IMR-90 (cell line): ENCODE results near the gene RND1. TPM values are rescaled to one million over a fixed set of nuclear protein-coding genes. Genes with fewer than 3 reads are reported as not detected.

ENCODE experiments used
- ATAC-seq: fragments of 200-7000 bp; cut with Tn5 transposase; 2 replicates; pipeline ENCODE4 v1.9.1; 2020; ENCODE audit warnings: low read depth, mild to moderate bottlenecking, moderate library complexity
- BruUV-seq: library from RNA; stranded (reverse); fragments of 400-500 nt; replicated peaks from 2 replicates; lab custom pipeline; 2021; lab: Mats Ljungman, UMichigan
- CTCF ChIA-PET: fragments of 300-600 bp; formaldehyde crosslinking; extraction: SDS; loops from one replicate; lab custom pipeline; 2021; ENCODE audit warnings: antibody characterized with exemption; lab: Yijun Ruan, JAX
- POLR2A ChIA-PET: fragments of 300-600 bp; sonication (Branson Sonifier 250); formaldehyde crosslinking; loops from one replicate; lab custom pipeline; 2022; ENCODE audit warnings: antibody characterized with exemption; ENCODE audit not compliant: unreplicated experiment; lab: Charles Lee
- DNase-seq: peaks from one replicate; pipeline ENCODE4 v3.0.0; 2013
- H2AFZ ChIP-seq: replicated peaks from 2 replicates; pipeline ENCODE3; 2013; ENCODE audit warnings: low read length, mild to moderate bottlenecking; ENCODE audit not compliant: poor library complexity
- H2AK5ac ChIP-seq: 2 replicates; pipeline ENCODE4 v1.6.1; 2013; ENCODE audit warnings: low read depth, low read length, inconsistent platforms
- H2AK9ac ChIP-seq: replicated peaks from 2 replicates; pipeline ENCODE3; 2013; ENCODE audit warnings: mild to moderate bottlenecking, low read depth, low read length, moderate library complexity; ENCODE audit not compliant: poor library complexity
- H2BK120ac ChIP-seq: 2 replicates; pipeline ENCODE4 v1.6.1; 2013; ENCODE audit warnings: low read depth, low read length, inconsistent platforms
- H2BK15ac ChIP-seq: 3 replicates; pipeline ENCODE4 v1.6.1; 2013; ENCODE audit warnings: low read depth, low read length, inconsistent platforms
- H2BK20ac ChIP-seq: 2 replicates; pipeline ENCODE4 v1.6.1; 2013; ENCODE audit warnings: low read depth, mild to moderate bottlenecking, inconsistent platforms, low read length, moderate library complexity
- H2BK5ac ChIP-seq: 2 replicates; pipeline ENCODE4 v1.6.1; 2013; ENCODE audit warnings: mild to moderate bottlenecking, low read depth, low read length, inconsistent platforms; ENCODE audit not compliant: poor library complexity, severe bottlenecking
- H3K14ac ChIP-seq: replicated peaks from 2 replicates; pipeline ENCODE4 v1.6.1; 2013; ENCODE audit warnings: low read depth, low read length, inconsistent platforms
- H3K18ac ChIP-seq: 2 replicates; pipeline ENCODE4 v1.6.1; 2013; ENCODE audit warnings: low read depth, low read length, control low read depth
- H3K23ac ChIP-seq: 2 replicates; pipeline ENCODE4 v1.6.1; 2013; ENCODE audit warnings: low read depth, low read length, inconsistent platforms
- H3K27ac ChIP-seq: 2 replicates; pipeline ENCODE4 v1.5.1; 2013; ENCODE audit warnings: mild to moderate bottlenecking, control low read depth, low read length; ENCODE audit not compliant: insufficient read depth
- H3K27me3 ChIP-seq: 2 replicates; pipeline ENCODE4 v1.6.1; 2013; ENCODE audit warnings: low read length; ENCODE audit not compliant: control insufficient read depth, insufficient read depth
- H3K36me3 ChIP-seq: 2 replicates; pipeline ENCODE4 v1.6.1; 2013; ENCODE audit warnings: low read length, mixed read lengths; ENCODE audit not compliant: control insufficient read depth, insufficient read depth
- H3K4ac ChIP-seq: 2 replicates; pipeline ENCODE4 v1.6.1; 2013; ENCODE audit warnings: low read depth, low read length, inconsistent platforms
- H3K4me1 ChIP-seq: 2 replicates; pipeline ENCODE4 v1.6.1; 2013; ENCODE audit warnings: low read length, mixed read lengths; ENCODE audit not compliant: control insufficient read depth, insufficient read depth
- H3K4me2 ChIP-seq: 2 replicates; pipeline ENCODE4 v1.6.1; 2013; ENCODE audit warnings: low read depth, mild to moderate bottlenecking, control low read depth, low read length, moderate library complexity
- H3K4me3 ChIP-seq: 2 replicates; pipeline ENCODE4 v1.5.1; 2013; ENCODE audit warnings: low read depth, mild to moderate bottlenecking, control low read depth, low read length, moderate library complexity; ENCODE audit not compliant: insufficient read depth
- H3K56ac ChIP-seq: 2 replicates; pipeline ENCODE4 v1.6.1; 2013; ENCODE audit warnings: low read length, inconsistent platforms; ENCODE audit not compliant: insufficient read depth; ENCODE audit errors: extremely low read depth
- H3K79me1 ChIP-seq, 2 experiments: 2 replicates each; pipeline ENCODE4 v1.6.1; 2013; ENCODE audit warnings: low read length in 2 of 2, inconsistent platforms in 1 of 2, low read depth in 1 of 2
- H3K9ac ChIP-seq: 2 replicates; pipeline ENCODE4 v1.6.1; 2013; ENCODE audit warnings: low read depth, low read length, control low read depth
- H3K9me1 ChIP-seq: 2 replicates; pipeline ENCODE4 v1.6.1; 2013; ENCODE audit warnings: low read length, inconsistent platforms; ENCODE audit not compliant: insufficient read depth
- H3K9me3 ChIP-seq: 2 replicates; pipeline ENCODE4 v1.6.1; 2013; ENCODE audit warnings: low read length; ENCODE audit not compliant: control insufficient read depth, insufficient read depth
- H4K20me1 ChIP-seq: 2 replicates; pipeline ENCODE4 v1.6.1; 2013; ENCODE audit warnings: low read length, inconsistent platforms; ENCODE audit not compliant: insufficient read depth
- H4K5ac ChIP-seq: 2 replicates; pipeline ENCODE4 v1.6.1; 2013; ENCODE audit warnings: mild to moderate bottlenecking, low read depth, low read length, control low read depth
- H4K8ac ChIP-seq, 2 experiments: 2 replicates each; pipeline ENCODE4 v1.6.1; 2013; ENCODE audit warnings: low read depth in 2 of 2, low read length in 2 of 2, control low read depth in 1 of 2, inconsistent platforms in 1 of 2
- H4K91ac ChIP-seq: 2 replicates; pipeline ENCODE4 v1.6.1; 2013; ENCODE audit warnings: low read depth, low read length, inconsistent platforms; ENCODE audit not compliant: insufficient read depth
- BHLHE40 ChIP-seq: fragments of 150-350 bp; IDR thresholded peaks from 2 replicates; pipeline ENCODE4 v1.6.1; 2016; ENCODE audit warnings: mild to moderate bottlenecking, low read depth, low read length
- CEBPB ChIP-seq: IDR thresholded peaks from 2 replicates; pipeline ENCODE4 v1.6.1; 2012; ENCODE audit warnings: low read depth, low read length, improper control_type of control experiment
- CHD1 ChIP-seq: IDR thresholded peaks from 2 replicates; pipeline ENCODE4 v1.6.1; 2012; ENCODE audit warnings: low read depth, low read length, improper control_type of control experiment
- FOS ChIP-seq: fragments of 150-350 bp; IDR thresholded peaks from 2 replicates; pipeline ENCODE4 v1.6.1; 2016; ENCODE audit warnings: low read depth, low read length
- MAFK ChIP-seq: IDR thresholded peaks from 2 replicates; pipeline ENCODE4 v1.6.1; 2012; ENCODE audit warnings: low read depth, low read length, improper control_type of control experiment
- MXI1 ChIP-seq: IDR thresholded peaks from 2 replicates; pipeline ENCODE4 v1.6.1; 2012; ENCODE audit warnings: low read depth, mild to moderate bottlenecking, low read length, moderate library complexity, borderline replicate concordance
- NFE2L2 ChIP-seq: fragments of 150-350 bp; IDR thresholded peaks from 2 replicates; pipeline ENCODE4 v1.6.1; 2016; ENCODE audit warnings: low read depth, mild to moderate bottlenecking, low read length
- POLR2A ChIP-seq: IDR thresholded peaks from 2 replicates; pipeline ENCODE4 v1.6.1; 2012; ENCODE audit warnings: mild to moderate bottlenecking, low read depth, low read length
- RFX5 ChIP-seq: IDR thresholded peaks from 2 replicates; pipeline ENCODE4 v1.8.0; 2012; ENCODE audit warnings: low read depth, mild to moderate bottlenecking, low read length, moderate library complexity
- SMC3 ChIP-seq: fragments of 150-350 bp; IDR thresholded peaks from 2 replicates; pipeline ENCODE4 v1.6.1; 2016; ENCODE audit warnings: low read depth, mild to moderate bottlenecking, antibody characterized with exemption, low read length, moderate library complexity
- USF2 ChIP-seq: fragments of 150-350 bp; IDR thresholded peaks from 2 replicates; pipeline ENCODE4 v1.6.1; 2017; ENCODE audit warnings: mild to moderate bottlenecking, antibody characterized with exemption, low read length, low read depth
- WGBS, 2 experiments: methylation state at CpG; one replicate each; pipeline versions ENCODE4 v1.1.5 to v1.1.7; 2013; ENCODE audit warnings: missing lambda C conversion rate in 2 of 2; ENCODE audit not compliant: insufficient read length in 1 of 2; ENCODE audit errors: extremely low coverage in 2 of 2; 5-methylcytosine and 5-hydroxymethylcytosine counted together
- dilution Hi-C: fragments of 300-500 bp; cut with HindIII; formaldehyde crosslinking; loops from one replicate; pipeline ENCODE4 v1.14.3; 2018; ENCODE audit warnings: low sequenced_read_pairs; ENCODE audit not compliant: unreplicated experiment
- in situ Hi-C: fragments of 300-500 bp; cut with MboI; formaldehyde crosslinking; loops from 3 replicates; pipeline ENCODE4 v1.14.3; 2019; ENCODE audit warnings: low sequenced_read_pairs, inconsistent platforms, mixed read lengths
- intact Hi-C: fragments of 100-400 bp; cut with micrococcal nuclease; formaldehyde crosslinking; loops from 2 replicates; pipeline ENCODE4 v1.10.0; 2022
- polyA plus RNA-seq, 3 experiments: library from polyadenylated mRNA; depleted of rRNA; stranded (reverse); fragments of >200 nt; gene quantifications; 2 replicates each; pipeline ENCODE4 v1.2.3, GENCODE V29; 2012; ENCODE audit warnings: low replicate concordance in 1 of 3
- total RNA-seq: library from RNA; depleted of rRNA; stranded (reverse); fragments of >200 nt; gene quantifications from 2 replicates; pipeline ENCODE4 v1.2.3, GENCODE V29; 2012
- TF ChIP-seq, protein P1 (sequence below): conservative IDR thresholded peaks from 2 replicates; pipeline ENCODE4 v1.5.1; 2012; ENCODE audit warnings: mild to moderate bottlenecking, low read depth, low read length, improper control_type of control experiment

The RND1 gene
- total and polyA plus RNA-seq, 2 of the 4 experiments (the other 2 are of a cell fraction) = under 0.01 to 0.21 TPM

DNA sequence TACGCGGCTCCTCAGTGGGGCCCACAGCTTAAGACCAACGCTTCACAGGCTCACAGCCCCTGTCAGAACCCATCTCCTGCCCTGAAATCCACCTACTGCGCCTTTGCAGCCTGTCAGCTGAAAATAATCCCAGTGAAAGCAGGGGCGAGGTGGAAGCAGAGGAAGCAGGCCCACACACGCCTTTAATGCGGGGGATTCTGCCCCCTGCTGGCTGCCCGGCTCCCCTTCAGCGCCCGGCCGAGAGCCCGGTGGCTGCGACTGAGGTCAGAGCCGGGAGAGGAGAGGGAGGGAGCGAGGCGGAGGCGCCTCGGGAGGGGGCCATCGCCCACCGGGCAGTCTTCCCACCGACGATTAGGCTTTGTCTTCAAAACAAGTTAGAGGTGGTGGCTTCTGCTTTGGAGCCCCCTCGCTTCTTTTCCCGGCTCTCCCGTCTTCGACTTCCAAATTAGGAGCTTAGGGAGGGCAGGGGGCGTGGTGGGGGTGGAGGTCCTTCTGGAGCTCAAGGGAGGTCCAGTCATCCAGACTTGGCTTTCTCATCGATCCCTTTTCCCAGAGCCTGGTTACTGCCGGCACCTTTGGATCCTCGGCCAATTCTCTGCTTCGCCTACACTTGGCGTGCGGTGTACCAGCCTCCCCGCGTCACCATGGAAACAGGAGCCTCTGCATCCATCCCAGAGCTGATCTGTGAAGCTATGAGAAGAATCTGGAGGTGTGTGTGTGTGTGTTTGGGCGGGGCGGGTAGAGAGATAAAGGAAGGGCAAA, 25.2 kb upstream of the RND1 start (continued):
- TF ChIP-seq NFE2L2 (no peak), BHLHE40 (no peak)

GRCh38 chr12:48889679-48890078, 24.0 kb upstream of the RND1 start:
- no peak overlapping the region for H4K5ac ChIP-seq
- H2AFZ ChIP-seq = no peak overlapping the region
- no peak overlapping the region for H3K27ac ChIP-seq
- H2AK9ac ChIP-seq = no peak overlapping the region
- intact Hi-C loops = loop anchor here (1.0 to 5.0 kb wide), 4 partner anchors 36 to 137 kb away; partner anchors contain the start of gene FKBP11
- POLR2A ChIA-PET = no interaction called here
- peaks cover 7% of the 10 kb centered on the region for H3K27me3 ChIP-seq
- no peak overlapping the region for H4K8ac ChIP-seq
- H3K79me1 ChIP-seq = no peaks in the 10 kb centered on the region
- H2BK20ac ChIP-seq = no peak overlapping the region
- H3K18ac ChIP-seq = no peak overlapping the region
- no peak overlapping the region for H3K56ac ChIP-seq
- no peak overlapping the region for H3K23ac ChIP-seq
- no peak overlapping the region for H3K14ac ChIP-seq
- H3K36me3 ChIP-seq = no peaks in the 10 kb centered on the region
- CTCF ChIA-PET = interaction anchor here (0.6 to 4.5 kb wide), 6 partner anchors 22 to 107 kb away, joined by 3 to 63 read pairs (median 3); partner anchors contain the start of genes DDX23 and RND1
- H2BK120ac ChIP-seq = no peak overlapping the region
- no peak overlapping the region for H3K4me3 ChIP-seq
- H2BK15ac ChIP-seq = no peak overlapping the region
- no peak overlapping the region for H3K4ac ChIP-seq
- H3K9me1 ChIP-seq = no peaks in the 10 kb centered on the region
- H3K4me1 ChIP-seq = no peaks in the 10 kb centered on the region
- no peak for ATAC-seq
- 70% methylated on average over 2 of the region's 3 CpGs; no CpG with 5 or more reads in 1 of the 2 experiments for WGBS, 2 experiments
- DNase-seq = no peak
- no TSS peak for BruUV-seq
- TF ChIP-seq FOS = no peak
- no peak for TF ChIP-seq CEBPB
- no peak for TF ChIP-seq NFE2L2
- TF ChIP-seq, protein P1, sequence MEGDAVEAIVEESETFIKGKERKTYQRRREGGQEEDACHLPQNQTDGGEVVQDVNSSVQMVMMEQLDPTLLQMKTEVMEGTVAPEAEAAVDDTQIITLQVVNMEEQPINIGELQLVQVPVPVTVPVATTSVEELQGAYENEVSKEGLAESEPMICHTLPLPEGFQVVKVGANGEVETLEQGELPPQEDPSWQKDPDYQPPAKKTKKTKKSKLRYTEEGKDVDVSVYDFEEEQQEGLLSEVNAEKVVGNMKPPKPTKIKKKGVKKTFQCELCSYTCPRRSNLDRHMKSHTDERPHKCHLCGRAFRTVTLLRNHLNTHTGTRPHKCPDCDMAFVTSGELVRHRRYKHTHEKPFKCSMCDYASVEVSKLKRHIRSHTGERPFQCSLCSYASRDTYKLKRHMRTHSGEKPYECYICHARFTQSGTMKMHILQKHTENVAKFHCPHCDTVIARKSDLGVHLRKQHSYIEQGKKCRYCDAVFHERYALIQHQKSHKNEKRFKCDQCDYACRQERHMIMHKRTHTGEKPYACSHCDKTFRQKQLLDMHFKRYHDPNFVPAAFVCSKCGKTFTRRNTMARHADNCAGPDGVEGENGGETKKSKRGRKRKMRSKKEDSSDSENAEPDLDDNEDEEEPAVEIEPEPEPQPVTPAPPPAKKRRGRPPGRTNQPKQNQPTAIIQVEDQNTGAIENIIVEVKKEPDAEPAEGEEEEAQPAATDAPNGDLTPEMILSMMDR = no peak
- TF ChIP-seq SMC3 = no peak
- no peak for TF ChIP-seq CHD1
- no peak for TF ChIP-seq POLR2A
- TF ChIP-seq MXI1 = no peak
- no peak for TF ChIP-seq RFX5
- TF ChIP-seq USF2 = no peak
- TF ChIP-seq MAFK = no peak
- no peak for TF ChIP-seq BHLHE40
- H4K91ac ChIP-seq = no peak overlapping the region
- H3K4me2 ChIP-seq = no peak overlapping the region
- dilution Hi-C loops = no loop called here
- no peak overlapping the region for H2BK5ac ChIP-seq
- no peak overlapping the region for H2AK5ac ChIP-seq
- in situ Hi-C loops = loop anchor here (5.0 kb wide), 1 partner anchor 37 kb away; the partner anchor contains the start of gene DDX23
- no peaks in the 10 kb centered on the region for H3K9me3 ChIP-seq
- H4K20me1 ChIP-seq = no peaks in the 10 kb centered on the region
- no peak overlapping the region for H3K9ac ChIP-seq
